PFSK-1 (cell line): ENCODE data around the gene NABP2.

ENCODE experiments used
- FOXP2 ChIP-seq: optimal IDR thresholded peaks from 2 replicates; pipeline ENCODE3; 2011; ENCODE audit warnings: borderline replicate concordance, control low read depth, inconsistent platforms; ENCODE audit not compliant: insufficient read depth; ENCODE audit errors: extremely low read length, extremely low read depth
- POLR2AphosphoS5 ChIP-seq: IDR thresholded peaks from 2 replicates; pipeline ENCODE4 v1.6.1; 2012; ENCODE audit warnings: low read depth, mild to moderate bottlenecking, control low read depth, low read length, moderate library complexity
- REST ChIP-seq, 2 experiments: IDR thresholded peaks; 2 replicates each; pipeline versions ENCODE4 v1.6.1 to v1.8.0; 2011 to 2012; ENCODE audit warnings: low read depth in 2 of 2, low read length in 2 of 2, control low read depth in 1 of 2, inconsistent platforms in 1 of 2, mild to moderate bottlenecking in 1 of 2, moderate library complexity in 1 of 2; ENCODE audit not compliant: insufficient read depth in 1 of 2
- SIN3A ChIP-seq: IDR thresholded peaks from 2 replicates; pipeline ENCODE4 v1.6.1; 2012; ENCODE audit warnings: mild to moderate bottlenecking, low read length, moderate library complexity, borderline replicate concordance; ENCODE audit not compliant: insufficient read depth
- TAF1 ChIP-seq: IDR thresholded peaks from 2 replicates; pipeline ENCODE4 v1.6.1; 2012; ENCODE audit warnings: low read length, control low read depth, borderline replicate concordance; ENCODE audit not compliant: insufficient read depth

Gene NABP2

GRCh38 chr12:56193025-56193578, 31.0 kb upstream of the NABP2 start:
- no peak for TF ChIP-seq FOXP2
- no peak for TF ChIP-seq POLR2AphosphoS5
- TF ChIP-seq REST (IDR thresholded peaks at IDR 0.05; ENCODE audit: insufficient read depth in 1 of 2, low read depth in 2 of 2, low read length in 2 of 2) = no peak

GRCh38 chr12:56197921-56198635, 26.1 kb upstream of the NABP2 start:
- TF ChIP-seq FOXP2 = no peak
- TF ChIP-seq POLR2AphosphoS5 = no peak
- TF ChIP-seq TAF1 = no peak
- TF ChIP-seq SIN3A = no peak
- no peak for TF ChIP-seq REST (IDR thresholded peaks at IDR 0.05; ENCODE audit: insufficient read depth in 1 of 2, low read depth in 2 of 2, low read length in 2 of 2)

GRCh38 chr12:56198836-56199235, 25.3 kb upstream of the NABP2 start:
- no peak for TF ChIP-seq REST (IDR thresholded peaks at IDR 0.05; ENCODE audit: insufficient read depth in 1 of 2, low read depth in 2 of 2, low read length in 2 of 2)
- TF ChIP-seq TAF1 = no peak
- no peak for TF ChIP-seq POLR2AphosphoS5
- no peak for TF ChIP-seq FOXP2
- no peak for TF ChIP-seq SIN3A

- TF ChIP-seq POLR2AphosphoS5 = no peak
- no peak for TF ChIP-seq REST (IDR thresholded peaks at IDR 0.05; ENCODE audit: insufficient read depth in 1 of 2, low read depth in 2 of 2, low read length in 2 of 2)
- TF ChIP-seq FOXP2 = no peak
- no peak for TF ChIP-seq TAF1
- no peak for TF ChIP-seq SIN3A
Observed at GRCh38 chr12:56202366-56202765, 21.8 kb upstream of the NABP2 start.
